COLO668 (cell line): ENCODE results near the gene SLC6A6.
A peak's percentile ranks its signal among the peaks of the same experiment; 100 is the strongest.
"Not testable (repeated sequence)": the region's sequence is repeated elsewhere in the genome, so short reads cannot be mapped to it uniquely, and the experiment has no call there.

Experiments used
- DNase-seq: peaks from one replicate; lab custom pipeline; 2025; ENCODE audit not compliant: unreplicated experiment; lab: John Stamatoyannopoulos, UW

Gene SLC6A6

DNA sequence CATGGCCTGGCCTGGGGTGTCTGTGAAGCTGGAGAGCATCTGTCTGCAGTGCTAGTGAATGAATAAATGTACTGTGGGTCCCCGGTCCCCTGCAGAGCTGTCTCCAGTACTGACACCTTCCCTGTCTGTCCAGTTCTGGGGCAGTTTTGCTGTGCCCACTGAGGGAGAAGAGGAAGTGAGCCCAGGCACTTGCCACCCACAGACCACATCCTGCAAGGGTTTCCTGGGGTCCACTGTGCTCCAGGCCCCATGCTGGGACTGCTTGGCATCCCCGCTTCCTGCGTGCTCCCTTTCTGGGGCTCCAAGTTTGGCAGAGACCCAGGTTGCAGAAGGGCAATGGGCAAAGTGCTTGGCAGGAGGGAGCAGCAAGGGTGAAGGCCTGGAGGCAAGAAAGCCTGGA lies 4.9 kb upstream of the SLC6A6 start:
- DNase-seq, result no peak

DNA sequence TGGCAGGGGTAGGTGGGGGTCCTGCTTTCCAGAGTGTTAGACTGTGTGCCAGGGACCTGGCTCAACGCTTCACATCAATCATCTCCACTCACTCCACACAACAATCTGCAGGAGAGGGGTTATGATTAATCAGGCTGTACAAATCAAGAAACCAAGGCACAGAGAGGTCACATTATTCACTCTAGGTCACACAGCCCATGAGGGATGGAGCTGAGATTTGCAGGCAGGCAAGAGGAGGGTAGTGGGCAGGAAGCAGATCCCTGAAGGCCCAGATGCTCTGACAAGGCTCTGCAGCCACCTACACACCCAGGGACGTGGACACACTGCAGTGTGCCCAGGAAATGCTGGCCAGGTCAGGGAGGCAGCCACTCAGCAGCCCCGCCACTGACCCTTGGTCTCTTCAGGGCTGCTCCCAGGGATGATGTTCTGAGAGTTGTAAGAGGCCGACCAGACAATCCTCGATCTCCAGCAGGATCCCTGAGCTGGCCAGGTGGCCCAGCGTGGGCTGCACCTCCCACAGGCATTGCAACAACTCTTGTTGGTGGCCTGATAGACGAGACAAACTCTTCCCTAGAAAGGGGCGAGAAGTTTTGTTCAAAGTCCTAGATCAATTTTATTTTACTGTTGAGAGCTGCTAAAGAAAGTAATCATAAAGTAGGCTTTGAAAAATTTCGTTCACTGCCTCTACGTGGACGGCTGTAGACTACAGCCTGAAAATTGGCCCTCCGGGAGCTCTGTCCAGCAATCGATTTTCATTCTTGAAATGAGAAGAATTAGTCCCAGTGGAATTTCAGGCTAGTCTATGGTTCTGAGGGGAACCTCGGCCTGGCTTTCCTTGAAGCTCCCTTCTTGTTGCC lies 4.2 kb upstream of the SLC6A6 start:
- DNase-seq, result no peak

DNA sequence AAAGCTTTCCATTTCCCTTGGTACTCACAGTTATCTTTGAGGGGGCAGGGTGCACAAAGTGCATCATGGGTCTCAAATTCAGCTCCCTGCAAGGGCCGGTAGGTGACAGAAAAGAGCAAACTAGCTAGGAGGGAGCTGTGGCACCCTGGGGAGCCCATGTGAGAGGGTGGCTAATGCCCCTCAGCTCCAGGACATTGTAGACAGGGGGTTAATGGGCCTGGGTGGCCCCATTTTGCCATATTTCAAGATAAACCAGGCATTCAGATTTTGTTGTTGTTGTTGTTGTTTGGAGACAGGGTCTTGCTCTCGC lies 3.7 kb upstream of the SLC6A6 start:
- DNase-seq, result no peak

DNA sequence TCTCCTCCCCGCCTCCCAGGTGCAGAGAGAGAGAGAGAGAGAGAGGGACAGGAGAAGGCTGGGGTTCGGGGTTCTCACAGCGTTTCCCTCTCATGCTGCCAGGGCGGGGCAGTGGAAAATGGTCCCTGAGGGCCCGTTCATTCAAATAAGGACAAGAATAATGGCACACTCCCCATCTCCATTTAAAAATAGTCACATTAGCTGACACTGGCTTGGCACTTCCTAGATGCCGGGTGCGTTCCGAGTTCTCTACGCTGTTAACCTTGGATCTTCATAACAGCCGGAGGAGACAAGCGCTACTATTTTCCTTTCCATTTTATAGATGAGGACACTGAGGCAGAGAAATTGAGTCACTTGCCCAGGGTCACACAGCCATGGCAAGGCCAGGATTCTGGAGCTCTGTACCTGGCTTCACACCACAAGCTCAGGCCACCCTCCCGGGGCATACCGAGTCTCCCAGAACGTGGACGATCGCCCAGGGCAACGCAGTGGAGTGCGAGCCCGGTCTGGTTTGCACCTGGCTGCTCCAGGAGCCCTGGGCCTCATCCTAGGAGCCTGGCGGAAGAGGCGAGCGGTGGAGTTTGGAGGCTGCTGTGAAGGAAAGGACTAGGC lies 608 bp upstream of the SLC6A6 start:
- no peak for DNase-seq

DNA sequence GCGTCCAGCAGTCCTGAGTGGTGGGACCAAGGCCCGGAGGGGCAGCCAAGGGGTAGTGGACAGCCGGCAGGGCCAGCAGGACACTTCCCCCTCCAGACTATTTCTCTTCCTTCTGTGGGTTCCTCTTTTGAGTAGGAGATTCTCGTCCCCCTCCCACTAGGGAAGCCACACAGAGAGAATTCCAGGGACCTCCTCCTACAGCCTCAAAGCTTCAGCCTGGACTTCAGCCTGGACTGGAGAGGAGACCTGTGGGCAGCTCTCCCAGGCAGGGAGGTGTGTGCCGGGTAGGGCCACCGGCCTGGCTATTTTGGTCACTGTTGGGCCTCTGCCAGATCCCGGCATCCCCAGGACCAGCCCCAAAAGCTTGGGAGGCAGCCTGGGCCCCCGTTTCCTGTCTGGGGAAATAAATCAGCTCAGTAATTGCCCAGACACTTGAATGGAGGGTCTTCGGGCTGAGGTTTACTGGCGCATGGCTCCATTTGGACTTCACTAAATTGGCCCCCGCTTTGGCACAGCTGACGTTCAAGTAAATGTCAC lies 1.3 kb downstream of the SLC6A6 start:
- peak; percentile 23 for DNase-seq

DNA sequence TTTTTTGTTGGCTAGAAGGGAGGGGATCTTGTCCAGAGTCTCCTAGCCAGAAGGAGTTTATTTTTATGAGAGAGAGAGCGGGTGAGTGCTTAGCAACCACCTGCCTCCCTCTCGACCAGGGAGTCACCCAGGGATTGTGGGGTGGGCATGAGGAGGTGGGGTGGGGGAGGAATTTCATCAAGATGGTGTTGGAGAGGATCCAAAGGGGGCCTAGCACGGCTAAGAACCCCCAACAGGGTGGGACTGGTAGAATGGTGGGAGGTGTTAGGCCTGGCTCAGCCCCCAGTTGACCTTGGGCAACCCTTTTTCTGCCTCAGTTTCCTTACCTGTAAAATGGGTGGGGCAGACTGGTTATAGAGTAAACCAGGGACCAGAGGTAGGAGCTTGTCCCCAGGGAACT lies 1.8 kb downstream of the SLC6A6 start:
- no peak for DNase-seq

DNA sequence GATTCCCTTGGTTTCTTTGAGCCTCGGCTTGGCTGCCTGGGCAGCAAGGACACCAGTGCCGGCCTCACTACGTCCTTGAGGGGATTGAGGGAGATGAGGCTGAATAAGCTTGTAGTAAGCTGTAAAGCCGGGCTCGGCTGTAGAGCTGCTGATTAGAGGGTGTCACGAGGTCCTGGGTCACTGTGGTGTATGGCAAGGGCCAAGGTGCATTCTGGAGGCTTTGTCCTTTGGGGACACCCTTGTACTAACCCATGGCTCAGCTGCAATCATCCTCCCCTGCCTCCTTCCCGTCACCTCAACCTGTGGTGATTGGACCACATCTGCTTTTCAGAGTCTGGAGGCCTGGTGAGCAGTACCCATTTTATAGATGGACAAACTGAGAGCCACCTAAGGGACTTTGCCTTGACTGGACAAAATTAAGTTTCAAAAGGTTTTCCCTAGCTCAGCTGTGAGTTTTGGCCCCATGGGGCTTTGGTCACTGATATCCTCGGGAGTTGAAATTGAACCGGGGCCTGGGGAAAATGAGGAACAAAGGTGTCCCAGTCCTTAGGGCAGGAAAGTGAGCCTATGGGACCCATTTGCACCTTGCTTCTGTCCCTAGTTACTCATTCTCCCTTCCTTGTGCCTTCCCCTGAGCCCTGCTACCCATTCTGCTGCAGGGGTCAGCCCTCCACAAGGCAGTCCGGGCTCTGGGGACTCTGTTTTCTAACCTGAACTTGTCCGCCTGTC lies 2.4 kb downstream of the SLC6A6 start:
- DNase-seq, result no peak

DNA sequence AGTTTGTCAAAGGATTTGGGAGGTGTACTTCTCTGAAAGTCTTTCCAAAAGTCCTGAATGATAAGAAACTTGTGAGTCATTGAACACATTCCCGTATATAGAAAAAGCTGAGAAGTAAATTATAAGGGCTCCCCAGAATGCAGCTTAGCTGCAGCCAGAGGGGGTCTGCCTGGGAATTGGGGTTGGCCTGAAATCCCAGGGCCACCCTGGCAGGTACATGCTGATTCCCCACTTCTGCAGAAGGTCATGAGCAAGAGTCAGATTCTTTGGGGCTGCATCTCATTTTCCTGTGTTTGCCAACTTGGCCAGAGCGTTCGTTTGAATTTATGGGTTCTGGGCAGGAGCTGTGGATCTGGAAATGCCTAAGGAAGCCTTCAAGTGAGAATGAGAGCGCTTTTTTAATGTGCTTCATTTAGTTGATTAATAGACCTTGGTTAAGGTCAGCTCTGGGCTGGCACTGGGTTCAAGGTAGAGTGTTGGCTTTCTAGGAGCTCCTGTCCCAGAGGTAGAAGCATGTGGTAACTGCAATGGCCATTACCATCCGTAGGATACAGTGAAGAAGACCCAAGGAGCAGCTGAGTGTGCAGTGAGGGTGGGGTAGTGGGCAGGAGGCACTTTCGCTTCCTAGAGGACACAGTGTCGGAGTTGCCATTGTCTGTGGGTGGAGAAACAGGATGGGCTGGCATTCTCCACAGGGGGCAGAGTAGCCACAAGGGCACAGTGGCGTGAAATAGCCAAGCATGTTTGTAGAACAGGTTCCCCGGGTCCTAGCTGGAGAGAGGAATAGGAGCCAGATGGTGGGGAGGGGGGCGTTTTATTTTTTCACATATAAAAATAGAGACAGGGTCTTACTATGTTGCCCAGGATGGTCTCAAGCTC lies 3.2 kb downstream of the SLC6A6 start:
- peak; percentile 42 for DNase-seq

DNA sequence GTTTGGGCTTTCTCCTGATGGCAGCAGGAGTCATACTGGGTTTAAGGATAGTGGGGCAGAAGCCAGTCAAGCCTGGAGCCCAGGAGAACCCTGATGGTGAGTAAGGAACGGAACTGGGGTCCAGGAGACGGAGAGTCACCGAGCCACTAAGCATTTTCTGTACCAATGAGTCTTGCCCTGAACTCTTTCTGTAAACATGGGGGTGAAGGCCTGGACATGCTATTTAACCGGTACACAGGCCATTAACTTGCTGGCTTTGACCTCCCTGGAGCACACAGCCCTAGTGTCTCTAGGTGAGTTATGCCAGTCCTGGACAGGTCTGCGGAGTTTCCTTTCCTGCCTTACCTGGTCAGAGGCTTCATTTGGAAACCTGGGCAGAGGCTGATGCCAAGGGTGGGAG lies 3.9 kb downstream of the SLC6A6 start:
- DNase-seq, result no peak

DNA sequence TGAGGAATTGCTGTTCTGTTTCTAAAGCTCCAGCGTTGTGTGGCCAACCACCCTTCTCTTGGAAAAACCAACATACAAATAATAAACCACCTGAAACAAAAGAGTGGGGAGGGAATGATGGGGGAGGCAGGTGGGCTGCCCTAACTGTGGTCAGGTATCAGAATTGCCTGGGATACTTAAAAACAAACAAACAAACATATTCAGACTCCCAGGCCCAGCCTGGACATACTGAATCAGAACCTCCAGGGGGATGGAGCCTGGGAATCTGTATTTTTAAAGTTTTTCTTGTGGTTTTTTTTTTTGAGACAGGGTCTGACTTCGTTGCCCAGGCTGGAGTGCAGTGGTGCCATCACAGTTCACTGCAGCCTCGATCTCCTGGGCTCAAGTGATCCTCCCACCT lies 4.4 kb downstream of the SLC6A6 start:
- no peak for DNase-seq

DNA sequence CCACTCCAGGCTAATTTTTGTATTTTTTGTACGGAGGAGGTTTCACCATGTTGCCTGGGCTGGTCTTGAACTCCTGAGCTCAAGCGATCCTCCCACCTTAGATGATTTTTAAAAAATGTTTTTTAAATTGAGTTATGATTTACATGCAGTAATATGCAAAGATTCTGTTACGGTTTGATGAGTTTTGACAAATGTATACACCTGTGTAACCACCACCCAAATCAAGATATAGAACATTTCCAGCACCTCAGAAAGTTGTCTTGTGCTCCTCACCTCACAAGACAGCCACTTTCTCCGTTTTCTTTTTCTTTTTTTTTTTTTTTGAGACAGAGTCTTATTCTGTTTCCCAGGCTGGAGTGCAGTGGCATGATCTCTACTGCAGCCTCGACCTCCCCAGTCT lies 4.8 kb downstream of the SLC6A6 start:
- no peak for DNase-seq

DNA sequence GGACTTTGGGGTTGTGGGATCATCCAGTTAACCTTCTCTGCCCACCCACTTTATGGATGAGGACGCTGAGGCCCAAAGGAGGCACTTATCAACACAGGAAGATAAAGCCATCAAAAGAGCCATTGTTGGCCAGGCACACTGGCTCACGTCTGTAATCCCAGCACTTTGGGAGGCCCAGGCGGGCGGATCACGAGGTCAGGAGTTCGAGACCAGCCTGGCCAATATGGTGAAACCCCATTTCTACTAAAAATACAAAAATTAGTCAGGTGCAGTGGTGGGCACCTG lies 7.3 kb downstream of the SLC6A6 start:
- not testable (repeated sequence) for DNase-seq

DNA sequence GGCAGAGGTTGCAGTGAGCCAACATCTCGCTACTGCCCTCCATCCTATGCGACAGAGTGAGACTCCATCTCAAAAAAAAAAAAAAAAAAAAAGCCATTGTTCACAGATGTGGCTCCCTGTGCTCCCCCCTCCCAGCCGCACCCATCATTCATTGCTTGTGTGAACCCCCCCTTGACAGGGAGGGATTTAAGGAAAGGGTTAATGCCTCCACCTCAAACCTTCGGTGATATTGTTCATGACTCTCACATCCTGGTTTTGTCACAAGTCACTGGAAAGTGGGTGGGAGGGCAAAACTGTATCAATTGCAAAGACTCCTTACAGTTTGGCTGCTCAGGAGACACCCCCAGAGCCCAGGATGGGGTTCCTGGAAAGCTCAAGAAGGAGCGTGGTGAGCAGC lies 7.7 kb downstream of the SLC6A6 start:
- DNase-seq, result no peak

DNA sequence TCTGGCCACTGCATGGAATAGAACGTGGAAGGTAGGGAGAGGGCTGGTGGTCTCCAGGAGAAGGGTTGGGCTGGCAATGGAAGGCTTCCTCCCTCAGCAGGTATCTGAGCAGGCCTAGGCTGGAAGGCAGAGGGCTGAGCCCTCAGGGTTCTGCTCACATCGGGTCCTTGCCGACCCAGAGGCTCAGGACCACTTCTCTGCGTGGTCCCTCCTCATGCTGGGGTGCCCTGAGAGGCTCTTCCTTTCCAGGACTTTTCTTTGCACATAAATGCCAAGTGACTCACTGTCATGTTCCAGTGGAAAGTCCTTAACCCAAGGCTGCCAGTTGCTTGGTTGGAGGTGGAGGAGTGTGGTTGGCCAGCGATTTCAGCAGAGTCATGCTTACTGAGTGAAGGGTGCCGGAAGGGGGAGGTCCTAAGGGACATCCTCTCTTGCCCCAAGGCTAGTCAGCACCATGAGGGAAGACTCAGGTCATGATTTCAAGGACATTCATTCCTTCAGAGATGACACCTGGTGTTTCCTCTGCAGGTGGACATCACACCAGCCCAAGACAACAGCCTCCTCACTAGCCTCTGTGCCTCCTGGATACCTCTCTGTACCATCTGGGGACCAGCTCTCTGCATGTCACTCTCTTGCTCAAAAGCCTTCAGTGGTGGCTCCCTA lies 8.2 kb downstream of the SLC6A6 start:
- no peak for DNase-seq

DNA sequence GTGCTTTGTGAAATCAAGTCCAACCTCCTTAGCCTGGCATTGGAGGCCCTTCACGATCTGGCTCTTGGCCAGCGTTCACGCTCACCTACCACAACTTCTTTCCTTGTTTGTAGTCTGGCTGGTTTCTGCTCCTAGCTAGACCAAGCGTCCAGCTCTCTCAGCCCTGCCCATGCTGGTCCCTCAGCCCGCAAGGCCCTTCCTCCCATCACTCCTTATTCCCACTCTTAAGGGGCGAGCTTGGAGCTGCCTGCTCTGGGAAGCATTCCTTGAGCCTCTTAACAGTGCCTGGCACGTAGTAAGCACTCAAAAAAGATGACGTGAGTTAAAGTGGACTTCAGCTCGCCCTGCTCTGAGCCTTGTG lies 8.7 kb downstream of the SLC6A6 start:
- DNase-seq, result no peak

DNA sequence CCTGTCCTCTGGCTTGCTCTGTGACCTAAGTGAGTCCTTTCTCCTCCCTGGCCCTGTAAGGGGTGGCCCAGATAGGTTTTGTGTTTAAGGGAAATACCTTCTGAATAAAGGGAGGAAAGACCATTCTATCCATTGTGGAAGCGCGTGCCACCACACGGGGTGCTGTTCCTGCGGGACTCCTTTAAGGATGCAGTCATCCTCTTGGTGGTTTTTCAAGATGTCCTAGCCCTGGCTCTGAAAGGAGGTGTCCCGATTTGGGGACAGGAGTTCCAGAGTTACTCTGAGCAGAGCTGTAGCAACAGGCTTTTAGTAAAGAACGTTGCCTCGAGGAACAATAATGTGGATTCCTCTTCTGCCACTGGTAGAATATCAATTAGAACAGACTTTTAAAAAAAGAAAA lies 9.6 kb downstream of the SLC6A6 start:
- no peak for DNase-seq

DNA sequence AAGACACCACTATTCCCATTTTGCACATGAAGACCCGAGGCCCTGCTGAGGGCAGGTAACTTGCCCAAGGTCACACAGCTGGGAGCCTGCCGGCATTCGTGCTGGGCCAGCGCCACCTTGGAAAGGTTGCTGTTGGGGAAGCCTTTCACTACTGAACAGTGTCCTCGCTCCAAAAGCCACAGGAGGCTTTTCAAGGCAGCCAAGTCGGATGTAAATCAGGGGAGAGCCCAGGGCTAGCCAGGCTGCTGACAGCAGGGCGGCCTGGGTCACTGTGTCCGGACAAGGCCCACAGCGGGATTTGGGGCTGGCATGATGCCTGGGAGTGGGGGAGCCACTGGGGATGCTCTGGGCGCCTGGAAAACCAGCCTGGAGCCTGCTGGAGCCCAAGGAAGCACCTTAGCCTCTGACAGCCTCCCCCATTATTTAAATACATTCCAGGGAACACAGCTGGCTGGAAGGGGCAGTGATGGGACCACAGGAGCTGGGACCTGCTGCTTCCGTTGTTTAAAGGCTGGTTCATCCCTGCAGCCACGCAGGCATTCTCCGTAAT lies 10.5 kb downstream of the SLC6A6 start:
- no peak for DNase-seq

DNA sequence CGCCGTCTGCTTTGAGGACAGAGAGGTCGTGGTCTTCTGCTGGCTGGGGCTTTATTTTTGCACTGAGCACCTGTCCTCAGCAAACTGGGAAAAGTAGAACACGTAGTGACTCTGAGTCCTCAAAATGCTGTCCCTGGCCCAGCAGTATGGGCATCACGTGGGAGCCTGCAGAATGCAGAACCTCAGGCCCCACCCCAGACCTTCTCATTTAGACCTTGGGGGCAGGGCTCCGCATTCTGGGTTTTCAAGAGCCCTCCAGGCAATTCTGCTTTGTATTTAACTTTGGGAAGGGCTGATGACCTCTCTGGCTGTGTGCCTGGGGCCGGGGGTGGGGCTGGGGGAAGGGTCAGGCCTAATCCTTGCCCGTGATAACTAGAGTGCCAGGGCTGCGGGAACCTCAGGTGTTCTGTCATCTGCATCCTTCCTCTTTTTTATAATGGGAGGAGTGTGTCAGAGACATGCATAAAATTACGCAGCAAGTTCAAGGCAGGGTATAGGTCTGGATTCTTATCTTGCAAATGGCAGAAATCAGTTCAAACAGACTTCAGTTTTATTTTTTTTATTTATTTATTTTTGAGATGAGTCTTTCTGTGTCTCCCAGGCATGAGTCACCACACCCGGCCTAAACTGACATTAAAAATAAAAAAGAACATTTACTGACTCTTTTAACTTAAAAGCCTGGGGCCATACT lies 11.1 kb downstream of the SLC6A6 start:
- DNase-seq, result peak; percentile 35

DNA sequence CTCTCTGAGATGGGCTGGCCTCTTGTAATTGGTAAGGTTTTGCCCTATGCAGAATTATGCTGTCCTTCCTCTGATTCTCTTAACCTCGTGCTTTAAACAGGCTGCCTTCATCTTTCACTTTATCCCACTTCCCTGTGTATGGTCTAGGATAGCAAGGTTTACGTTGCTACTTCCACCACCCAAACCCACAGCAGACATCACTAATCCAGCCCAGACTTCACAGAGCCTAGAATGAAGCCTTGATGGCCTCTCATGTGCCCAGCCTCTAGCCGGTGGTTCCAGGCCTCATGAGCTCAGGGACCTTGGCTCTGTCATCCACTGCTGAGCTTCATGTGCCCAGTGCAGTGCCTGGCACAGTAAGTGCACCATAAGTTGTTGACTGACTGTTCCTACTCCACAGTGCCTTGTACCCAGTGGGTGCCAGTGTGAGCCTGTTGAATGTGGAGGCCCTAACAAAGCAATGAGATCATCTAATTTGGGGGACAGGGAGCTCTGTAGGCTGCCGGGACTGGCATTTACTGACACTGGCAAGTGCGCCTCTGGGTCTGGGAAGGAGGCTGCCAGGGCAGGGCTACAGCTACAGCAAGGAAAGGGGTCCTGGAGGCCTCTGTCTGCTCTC lies 12.5 kb downstream of the SLC6A6 start:
- no peak for DNase-seq

DNA sequence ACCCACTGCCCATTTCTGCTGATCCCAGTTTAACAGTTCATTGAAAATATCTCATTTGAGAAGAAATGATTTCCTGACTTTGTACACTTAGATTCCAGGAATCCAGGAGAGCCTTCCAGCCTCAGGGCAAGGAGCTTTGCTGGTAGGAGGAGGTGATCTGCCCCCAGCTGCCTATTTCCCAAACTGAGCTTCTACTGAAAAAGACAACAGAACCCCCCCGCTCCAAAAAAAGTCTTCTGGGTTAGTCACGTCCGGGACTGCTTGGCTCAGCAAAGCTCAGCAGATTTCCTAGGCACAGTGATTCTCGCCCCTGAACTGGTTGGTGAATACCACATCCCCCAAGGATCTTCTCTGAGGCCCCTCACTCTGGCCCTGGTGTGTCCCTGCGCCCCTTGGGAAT lies 13.1 kb downstream of the SLC6A6 start:
- DNase-seq, result no peak
